Adipose tissue (tissue), 3 donors: ENCODE data around the gene RGL3. TPM values are rescaled to one million over a fixed set of nuclear protein-coding genes. Genes with fewer than 3 reads are reported as not detected.
"Not testable (repeated sequence)": the region's sequence is repeated elsewhere in the genome, so short reads cannot be mapped to it uniquely, and the experiment has no call there.

Source experiments
- H3K27ac ChIP-seq: one replicate; pipeline ENCODE4 v1.5.1; 2013; ENCODE audit warnings: low read depth, low read length
- WGBS, 3 donors: extraction: QIAGEN DNeasy Blood & Tissue Kit; methylation state at CpG; one replicate each; pipeline ENCODE4 v1.1.7; 2013; 5-methylcytosine and 5-hydroxymethylcytosine counted together
- polyA plus RNA-seq, 3 donors: library from polyadenylated mRNA; stranded (reverse); fragments of 200-250 nt; gene quantifications; one replicate each; pipeline ENCODE4 v1.2.3, GENCODE V29; 2013
- donor health status: healthy with polysubstance abuse.
- donor health status: Bipolar disorder and iron deficiency.
- donor health status: healthy.

RGL3 gene
- polyA plus RNA-seq, 3 donors = 12.9 to 30.4 (median 23.6) TPM

DNA sequence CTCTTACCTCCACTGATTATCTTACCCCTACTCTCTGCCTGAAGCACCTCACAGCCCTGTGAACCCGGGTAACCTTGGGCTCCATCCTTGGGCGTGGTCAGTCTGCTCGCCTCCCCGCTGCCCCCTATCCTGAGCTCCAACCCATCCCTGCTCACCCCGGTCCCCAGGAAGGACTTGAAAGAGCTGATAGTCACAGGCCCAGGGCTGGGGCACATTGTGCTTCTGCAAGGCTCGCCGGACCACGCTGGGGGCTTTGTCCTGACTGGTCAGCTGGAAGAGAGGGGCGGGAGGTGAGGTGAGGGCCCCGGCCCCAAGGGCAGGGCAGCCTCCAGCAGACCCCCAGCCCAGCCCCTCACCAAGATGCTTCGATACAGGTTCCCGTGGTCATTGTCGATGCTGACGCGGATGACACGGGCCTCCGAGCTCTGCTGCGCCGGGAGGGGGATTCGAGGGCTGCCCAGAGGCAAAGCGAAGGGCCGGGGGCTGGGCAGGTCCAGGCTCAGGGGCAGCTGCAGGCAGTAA lies 22.0 kb downstream of the RGL3 start:
- WGBS, 3 donors = 90 to 92% (median 90%) methylated on average over 22 of the region's 22 CpGs
- H3K27ac ChIP-seq = no peak overlapping the region

DNA sequence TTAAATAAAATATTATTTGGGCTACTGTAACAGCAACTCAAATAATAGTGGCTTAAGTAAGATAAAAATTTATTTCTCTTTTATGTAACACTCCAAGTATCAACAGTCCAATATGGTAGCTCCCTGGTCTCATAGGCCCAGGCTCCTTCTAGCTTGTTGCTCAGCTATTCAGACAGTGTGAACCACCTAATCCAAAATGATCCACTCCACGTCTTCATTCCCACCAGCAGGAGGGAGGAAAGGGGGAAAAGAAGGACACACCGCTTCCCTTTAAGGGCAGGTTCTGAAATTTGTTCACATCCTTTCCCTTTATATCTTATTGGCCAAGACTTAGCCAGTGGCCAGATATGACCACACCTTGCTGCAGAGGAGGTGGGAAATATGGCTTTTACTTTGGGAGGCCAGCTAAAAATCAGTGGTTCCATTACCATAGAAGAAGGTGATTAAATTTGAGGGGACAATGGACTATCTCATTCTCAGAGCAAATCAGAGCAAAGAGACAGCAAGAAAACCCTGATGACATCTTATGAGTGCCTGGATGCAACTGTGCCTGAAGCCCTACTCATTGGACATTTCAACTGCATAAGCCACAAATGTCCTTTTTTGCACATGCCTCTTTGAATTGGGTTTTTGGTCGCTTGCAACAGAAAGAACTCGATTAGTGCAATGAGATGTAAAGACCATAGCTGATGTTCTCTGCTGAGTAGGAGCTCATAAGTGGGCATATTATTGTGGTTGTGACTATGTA lies 28.0 kb downstream of the RGL3 start:
- 74 to 86% (median 79%) methylated on average over 4 of the region's 4 CpGs for WGBS, 3 donors
- H3K27ac ChIP-seq = no peak overlapping the region

DNA sequence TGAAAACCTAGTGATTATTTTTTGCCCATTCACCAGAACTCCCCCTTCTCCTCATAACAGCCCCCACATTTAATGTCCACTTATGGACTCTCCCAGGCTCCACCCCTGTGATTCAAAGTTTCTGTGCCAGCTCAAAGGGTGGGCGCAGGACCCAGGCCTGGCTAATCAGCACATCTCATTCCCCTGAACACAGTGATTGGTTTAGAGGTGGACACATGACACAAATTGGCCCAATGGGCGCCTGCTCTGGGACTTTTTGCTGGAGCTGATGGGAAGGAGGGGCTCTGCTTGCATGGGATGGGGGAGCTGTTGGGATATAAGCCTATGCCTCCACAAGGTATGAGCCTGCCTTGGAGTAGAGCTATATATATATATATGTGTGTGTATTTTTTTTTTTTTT lies 28.8 kb downstream of the RGL3 start:
- H3K27ac ChIP-seq = no peak overlapping the region
- 93 to 96% (median 93%) methylated on average over 2 of the region's 2 CpGs for WGBS, 3 donors

DNA sequence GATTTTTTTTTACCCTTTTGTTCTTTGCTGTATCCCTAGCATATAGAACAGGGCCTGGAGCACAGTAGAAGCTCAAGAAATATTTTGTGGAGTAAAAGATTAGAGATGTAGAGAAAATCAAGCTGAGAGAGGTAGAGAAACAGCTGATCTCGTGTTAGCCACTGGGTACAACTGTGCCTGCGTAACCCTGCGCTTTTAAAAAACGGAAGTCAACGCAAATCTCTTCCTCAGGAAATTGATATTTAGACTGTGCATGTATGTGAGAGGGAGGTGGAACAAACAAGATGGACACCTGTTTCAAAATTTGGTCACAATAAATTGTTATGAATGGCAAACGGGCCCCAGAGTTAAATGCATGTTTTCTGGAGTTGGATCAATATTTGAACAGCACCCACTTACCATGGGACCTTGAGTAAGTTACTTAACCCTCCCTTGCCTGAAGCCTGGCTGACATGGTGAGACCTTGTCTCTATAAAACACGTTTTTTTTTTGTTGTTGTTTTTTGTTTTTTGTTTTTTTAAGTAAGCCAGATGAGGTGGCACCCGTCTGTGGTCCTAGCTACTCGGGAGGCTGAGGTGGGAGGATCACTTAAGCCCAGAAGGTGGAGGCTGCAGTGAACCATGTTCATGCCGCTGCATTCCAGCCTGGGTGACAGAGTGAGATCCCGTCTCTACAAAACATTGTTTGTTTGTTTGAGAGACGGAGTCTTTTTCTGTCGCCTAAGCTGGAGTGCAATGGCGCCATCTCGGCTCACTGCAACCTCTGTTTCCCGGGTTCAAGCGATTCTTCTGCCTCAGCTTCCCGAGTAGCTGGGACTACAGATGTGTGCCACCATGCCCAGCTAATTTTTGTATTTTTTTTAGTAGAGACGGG lies 31.7 kb downstream of the RGL3 start:
- 66 to 70% (median 70%) methylated on average over 19 of the region's 19 CpGs for WGBS, 3 donors
- no peak overlapping the region for H3K27ac ChIP-seq

DNA sequence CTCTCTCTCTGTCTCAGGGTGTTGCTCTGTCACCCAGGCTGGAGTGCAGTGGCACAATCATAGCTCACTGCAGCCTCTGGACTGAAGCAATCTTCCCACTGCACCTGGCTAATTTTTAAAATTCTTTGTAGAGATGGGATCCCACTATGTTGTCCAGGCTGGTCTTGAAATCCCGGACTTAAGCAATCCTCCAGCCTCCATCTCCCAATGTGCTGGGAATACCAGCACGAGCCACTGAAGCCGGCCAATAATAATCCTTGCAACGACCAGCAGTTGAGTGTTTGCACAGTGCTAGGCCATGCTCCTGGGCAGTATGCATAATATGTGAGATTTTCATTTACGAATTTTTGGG lies 34.4 kb downstream of the RGL3 start:
- no peak overlapping the region for H3K27ac ChIP-seq
- WGBS, 3 donors = 76 to 89% (median 83%) methylated on average over 5 of the region's 5 CpGs

DNA sequence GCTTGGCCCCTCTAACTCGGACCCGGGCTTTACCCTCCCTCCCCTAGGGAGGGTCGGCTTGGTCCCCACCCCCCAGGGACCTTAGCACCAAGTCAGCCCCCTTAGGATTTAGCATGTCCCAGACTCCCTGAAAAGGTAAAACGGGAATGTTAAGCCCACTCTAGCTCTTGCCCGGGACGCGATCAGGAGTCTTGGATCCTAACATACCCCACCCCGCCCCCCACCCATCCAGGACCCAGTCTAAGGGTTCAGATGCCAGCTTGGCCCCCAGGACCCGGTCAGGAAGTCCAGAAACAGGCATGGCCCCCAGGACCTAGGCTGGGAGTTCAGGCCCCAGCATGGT lies 35.4 kb downstream of the RGL3 start:
- WGBS, 3 donors = 0 to 4% (median 3%) methylated on average over 9 of the region's 9 CpGs
- H3K27ac ChIP-seq = no peak overlapping the region

DNA sequence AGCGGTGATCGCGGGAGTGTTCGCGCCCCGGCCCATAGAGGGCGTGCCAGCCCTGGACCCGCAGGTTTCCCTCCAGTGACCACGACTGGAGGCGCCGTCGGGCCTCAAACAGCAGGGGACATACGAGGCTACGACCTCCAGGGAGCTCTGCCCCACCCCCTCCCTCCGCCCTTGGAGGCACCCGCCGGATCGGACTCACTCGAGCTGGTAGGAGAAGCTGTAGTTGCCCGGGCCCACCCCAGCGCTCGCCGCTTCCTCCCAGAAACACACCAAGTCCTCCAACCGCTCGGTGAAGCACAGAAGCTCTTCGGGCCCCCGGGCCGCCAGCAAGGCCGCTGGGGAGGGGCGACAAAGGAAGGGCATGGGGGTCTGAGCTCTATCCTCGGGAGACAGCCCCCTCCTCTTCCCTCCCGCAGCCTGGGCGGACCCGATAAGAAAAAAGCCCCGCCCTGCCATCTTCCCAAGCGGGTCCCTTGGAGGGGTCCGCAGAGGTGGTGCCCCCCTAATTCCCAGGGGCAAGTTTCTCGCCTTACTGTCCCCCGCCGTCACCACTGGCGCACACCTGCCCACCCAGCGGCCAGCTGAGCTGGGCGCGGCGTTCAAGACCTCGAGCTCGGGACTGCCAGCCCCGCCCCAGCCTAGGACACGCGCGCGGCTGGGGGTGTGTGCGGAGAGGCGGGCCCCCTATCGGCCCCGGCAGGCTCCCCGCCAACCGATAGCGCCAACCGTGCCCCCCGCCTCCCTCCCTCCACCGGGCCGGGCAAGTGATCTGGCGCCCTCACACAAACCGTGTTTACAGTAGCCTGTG lies 36.0 kb downstream of the RGL3 start:
- H3K27ac ChIP-seq = no peak overlapping the region
- 0 to 1% (median 1%) methylated on average over 53 to 65 of the region's 65 CpGs for WGBS, 3 donors

DNA sequence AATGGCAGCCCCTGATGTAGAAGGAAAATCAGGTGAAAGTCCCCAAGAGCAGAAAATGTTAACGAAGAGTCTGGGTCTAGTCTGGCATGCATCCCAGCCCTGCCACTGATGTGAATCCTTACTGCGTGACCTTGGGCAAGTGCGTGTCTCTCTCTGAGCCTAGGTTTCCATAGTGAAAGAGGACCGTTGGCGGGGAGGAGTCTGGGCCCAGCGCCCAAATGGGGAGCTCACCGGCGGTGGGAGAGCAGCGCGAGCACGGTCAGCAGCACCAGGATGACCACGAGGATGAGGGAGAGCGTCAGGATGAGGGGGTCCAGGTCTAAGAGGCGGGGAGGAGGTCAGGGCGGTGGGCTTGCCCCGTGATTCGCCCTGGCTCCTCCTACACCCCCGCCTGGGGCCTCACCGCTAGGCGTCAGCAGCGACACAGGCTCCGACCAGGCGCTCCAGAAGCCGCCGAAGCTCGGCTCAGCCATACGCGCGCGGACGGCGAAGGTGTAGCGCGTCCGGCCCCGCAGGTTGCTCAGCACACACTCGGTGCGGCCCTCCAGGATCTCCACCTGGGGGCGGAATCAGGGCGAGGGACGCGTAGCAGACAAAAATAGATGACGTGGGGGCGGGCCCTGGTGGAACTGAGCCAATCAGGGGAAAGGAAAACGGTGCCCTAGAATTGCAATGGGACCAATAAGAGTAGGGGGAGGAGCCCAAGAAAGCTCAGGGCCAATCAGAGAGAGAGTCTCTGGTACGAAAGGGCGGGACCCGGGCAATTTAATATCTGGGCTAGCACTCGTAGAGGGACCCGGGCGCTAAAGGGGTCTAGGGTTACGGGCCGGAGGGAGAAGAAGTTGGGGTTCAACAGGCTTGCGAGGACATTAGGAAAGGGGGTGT lies 38.2 kb downstream of the RGL3 start:
- H3K27ac ChIP-seq = no peak overlapping the region

DNA sequence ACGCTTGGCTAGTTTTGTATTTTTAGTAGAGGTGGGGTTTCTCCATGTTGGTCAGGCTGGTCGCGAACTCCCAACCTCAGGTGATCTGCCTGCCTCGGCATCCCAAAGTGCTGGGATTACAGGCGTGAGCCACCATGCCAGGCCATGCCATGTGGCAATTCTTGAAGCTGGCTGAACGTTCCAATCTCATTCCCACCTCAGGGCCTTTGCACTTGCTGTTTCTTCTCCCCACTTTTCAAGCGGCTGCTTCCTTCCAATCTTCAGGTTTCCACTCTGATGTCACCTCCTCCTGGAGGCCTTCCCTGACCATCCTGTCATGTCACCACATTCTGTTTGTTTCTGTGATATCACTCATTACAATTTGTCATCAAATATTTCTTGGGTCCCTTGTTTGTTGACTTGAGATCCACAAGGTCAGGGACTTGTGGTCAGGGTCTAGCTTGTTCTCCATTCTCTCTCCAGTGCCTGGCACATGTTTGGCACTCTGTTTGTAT lies 39.2 kb downstream of the RGL3 start:
- 94 to 95% (median 94%) methylated on average over 7 of the region's 7 CpGs for WGBS, 3 donors
- H3K27ac ChIP-seq = no peak overlapping the region

More for the DNA sequence above, 38.2 kb downstream of the RGL3 start:
- 1% methylated on average over 53 to 54 of the region's 54 CpGs for WGBS, 3 donors

DNA sequence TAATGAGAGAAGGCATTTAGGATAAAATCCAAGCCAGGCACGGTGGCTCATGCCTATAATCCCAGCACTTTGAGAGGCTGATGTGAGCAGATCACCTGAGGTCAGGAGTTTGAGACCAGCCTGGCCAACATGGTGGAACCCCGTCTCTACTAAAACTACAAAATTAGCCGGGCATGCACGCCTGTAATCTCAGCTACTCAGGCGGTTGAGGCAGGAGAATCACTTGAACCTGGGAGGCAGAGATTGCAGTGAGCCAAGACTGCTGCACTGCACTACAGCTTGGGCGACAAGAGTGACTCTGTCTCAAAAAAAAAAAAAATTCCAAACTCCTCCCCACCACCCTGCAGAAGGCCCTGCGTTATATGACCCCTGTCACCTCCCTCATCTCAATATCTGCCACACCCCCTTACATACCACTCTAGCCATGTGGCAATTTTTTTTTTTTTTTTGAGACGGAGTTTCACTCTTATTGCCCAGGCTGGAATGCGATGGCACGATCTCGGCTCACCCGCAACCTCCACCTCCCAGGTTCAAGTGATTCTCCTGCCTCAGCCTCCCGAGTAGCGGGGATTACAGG lies 39.8 kb downstream of the RGL3 start:
- WGBS, 3 donors = 86 to 93% (median 89%) methylated on average over 14 of the region's 14 CpGs

DNA sequence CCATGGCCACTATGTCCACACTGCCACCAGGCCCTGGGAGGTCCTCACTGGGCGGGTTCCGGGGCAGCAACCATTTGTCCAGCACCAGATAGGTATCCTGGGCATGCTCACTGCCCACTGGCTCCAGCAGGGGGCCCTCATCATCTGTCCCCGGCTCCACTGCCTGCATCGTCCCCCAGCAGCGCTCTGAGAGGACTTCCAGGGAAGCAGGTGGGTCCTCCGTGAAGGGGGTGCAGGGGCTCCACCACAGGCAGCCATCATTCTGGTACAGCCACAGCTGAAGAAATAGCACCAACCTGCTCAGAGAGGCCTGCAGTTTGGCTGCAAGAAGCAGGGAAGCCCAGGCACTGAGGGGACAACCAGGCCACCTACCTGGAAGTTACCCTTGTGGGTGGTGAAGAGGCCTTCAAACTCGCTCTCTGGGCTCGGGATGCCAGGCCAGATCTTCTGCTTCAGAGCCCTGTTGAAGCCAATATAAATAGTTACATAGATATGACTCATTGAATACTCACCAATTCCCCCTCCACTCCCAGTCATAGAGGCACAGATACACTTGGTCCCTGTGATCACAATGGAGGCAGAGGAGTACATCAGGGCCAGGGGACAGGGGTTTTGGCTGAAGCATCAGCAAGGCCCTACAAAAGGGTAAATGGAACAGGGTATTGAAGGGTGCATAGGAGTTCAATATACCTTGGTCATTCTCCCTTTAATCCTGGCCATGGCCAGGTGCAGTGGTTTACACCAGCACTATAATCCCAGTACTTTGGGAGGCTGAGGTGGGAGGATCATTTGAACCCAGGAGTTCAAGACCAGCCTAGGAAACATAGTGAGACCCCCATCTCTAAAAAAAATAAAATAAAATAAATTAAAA lies 40.6 kb downstream of the RGL3 start:
- H3K27ac ChIP-seq = no peak overlapping the region
- WGBS, 3 donors = 46 to 55% (median 52%) methylated on average over 8 of the region's 8 CpGs

More for the DNA sequence above, 39.8 kb downstream of the RGL3 start:
- not testable (repeated sequence) for H3K27ac ChIP-seq

DNA sequence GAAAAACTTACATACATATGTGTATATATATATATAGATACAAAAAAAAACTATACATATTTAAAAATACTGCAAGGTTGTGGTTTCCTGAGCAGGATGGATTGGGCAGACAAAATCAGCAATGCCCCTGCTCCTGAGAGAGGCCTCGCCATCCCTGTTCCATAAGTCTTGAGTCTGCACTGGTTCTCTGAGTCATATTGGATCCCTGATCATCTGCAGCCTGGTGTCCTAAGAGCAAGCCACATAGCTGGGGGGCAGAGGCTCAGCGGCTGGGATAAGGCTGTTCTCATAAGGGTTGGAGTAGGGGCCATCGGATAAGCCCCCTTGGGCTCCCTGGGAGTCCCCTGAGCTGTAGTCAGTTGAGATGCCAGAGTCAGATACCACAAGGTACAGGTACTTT lies 41.4 kb downstream of the RGL3 start:
- H3K27ac ChIP-seq = no peak overlapping the region
- 91 to 96% (median 92%) methylated on average over 3 of the region's 3 CpGs for WGBS, 3 donors

DNA sequence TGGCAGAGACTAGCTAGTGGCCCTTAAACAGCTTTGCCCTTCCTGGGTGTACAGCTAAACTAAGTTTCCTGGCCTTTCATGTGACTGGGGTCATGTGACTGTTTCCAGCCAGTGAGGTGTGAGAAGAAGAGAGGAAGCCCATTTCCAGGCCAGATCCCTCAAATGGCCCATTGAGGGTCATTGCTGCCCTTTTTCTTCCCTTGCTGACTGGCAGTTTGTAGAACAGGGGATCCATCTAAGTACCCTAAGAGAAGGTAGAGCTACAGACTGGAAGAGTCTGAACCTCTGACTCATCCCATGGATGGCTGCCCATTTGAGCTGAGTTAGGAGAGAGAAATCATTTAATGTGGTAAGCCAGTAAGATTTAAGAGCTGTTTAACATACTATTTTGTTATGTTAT lies 41.9 kb downstream of the RGL3 start:
- no peak overlapping the region for H3K27ac ChIP-seq

DNA sequence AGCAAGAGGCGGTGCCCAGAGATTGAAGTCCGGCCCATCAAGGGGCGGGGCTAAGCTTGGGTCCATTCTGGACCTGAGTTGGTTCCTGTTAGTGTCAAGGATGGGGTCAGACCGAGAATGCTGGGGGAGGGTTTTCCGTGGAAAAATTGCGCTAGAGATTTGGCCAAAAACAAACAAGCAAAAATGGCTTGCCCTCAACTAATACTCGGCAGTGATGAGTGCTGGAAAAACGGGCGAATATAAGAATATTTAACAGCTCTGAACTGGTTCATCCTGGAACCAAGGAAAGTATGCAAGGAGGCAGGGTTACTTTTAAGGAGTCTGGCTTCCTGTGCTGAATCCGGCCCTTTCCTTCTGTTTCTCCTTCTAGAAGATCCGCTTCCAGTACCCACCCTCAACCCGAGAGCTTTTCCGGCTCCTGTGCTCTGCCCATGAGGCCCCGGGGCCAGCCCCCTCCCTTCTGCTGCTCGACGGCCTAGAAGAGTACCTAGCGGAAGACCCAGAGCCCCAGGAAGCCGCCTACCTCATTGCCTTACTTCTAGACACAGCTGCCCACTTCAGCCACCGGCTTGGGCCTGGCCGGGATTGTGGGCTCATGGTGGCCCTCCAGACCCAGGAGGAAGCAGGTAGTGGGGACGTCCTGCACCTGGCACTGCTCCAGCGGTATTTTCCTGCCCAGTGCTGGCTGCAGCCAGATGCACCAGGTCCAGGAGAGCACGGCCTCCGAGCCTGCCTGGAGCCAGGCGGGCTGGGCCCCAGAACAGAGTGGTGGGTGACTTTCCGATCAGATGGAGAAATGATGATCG lies 43.8 kb downstream of the RGL3 start:
- peak overlapping the region; percentile 79 for H3K27ac ChIP-seq
- 5 to 15% (median 5%) methylated on average over 27 of the region's 27 CpGs for WGBS, 3 donors

DNA sequence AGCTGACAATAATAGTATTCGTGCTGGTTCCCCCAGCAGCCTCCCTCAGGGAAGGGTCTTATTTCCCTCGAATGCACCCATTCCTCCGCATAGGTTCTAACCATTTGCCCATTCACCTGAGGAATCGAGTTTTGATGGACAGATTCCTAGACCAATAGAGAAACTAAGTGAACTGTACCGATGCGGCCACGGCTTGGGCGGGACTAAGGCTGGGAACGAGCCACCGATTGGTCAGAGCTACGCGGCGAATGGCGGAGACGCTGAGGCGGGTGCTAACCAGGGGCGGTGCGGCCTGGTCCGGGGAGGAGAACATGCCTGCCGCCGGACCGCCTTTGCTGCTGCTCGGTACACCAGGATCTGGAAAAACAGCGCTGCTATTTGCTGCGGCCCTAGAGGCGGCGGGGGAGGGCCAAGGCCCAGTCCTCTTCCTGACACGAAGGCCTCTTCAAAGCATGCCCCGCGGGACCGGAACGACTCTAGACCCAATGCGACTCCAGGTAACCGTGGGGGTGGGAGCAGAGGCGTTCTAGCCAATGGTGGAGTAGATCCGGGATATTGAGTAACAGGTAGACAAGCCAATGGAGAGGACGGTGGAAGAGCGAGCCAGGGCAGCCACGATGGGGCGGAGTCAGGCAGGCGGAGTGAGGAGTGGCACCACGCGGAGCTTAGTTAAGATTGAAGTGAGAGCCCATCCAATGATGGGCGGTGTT lies 44.5 kb downstream of the RGL3 start, which contains the start of gene SWSAP1:
SWSAP1 (plus strand) TSS at position 234 of the 710 bp plus-strand sequence; CDS start at position 249, 15 bp downstream.
- 0 to 1% (median 1%) methylated on average over 44 of the region's 44 CpGs for WGBS, 3 donors
- peak within 1 kb of the TSS; percentile 79 for H3K27ac ChIP-seq
